A549 (cell line): Measurements from ENCODE around the gene CNTFR. TPM values are rescaled to one million over a fixed set of nuclear protein-coding genes. Genes with fewer than 3 reads are reported as not detected.
A peak's percentile ranks its signal among the peaks of the same experiment; 100 is the strongest.

Experiments
- ATAC-seq, 2 experiments: fragments of 200-7000 bp in 1 of 2; fragments of >200 bp in 1 of 2; cut with Nextera tagmentation in 1 of 2; cut with Tn5 transposase in 1 of 2; 3 replicates each; pipeline versions ENCODE4 v1.8.0 to v1.9.1; 2018 to 2020; ENCODE audit warnings: mild to moderate bottlenecking in 1 of 2, moderate library complexity in 1 of 2
- CTCF ChIA-PET: fragments of 300-600 bp; sonication (Branson Sonifier 250); formaldehyde crosslinking; extraction: SDS; loops from one replicate; lab custom pipeline; 2021; ENCODE audit warnings: antibody characterized with exemption, inconsistent platforms; lab: Yijun Ruan, JAX
- POLR2A ChIA-PET: fragments of 350-600 bp; formaldehyde crosslinking; extraction: SDS; loops from one replicate; lab custom pipeline; 2021; ENCODE audit warnings: antibody characterized with exemption, inconsistent platforms; lab: Yijun Ruan, JAX
- DNase-seq, 2 experiments: peaks; one replicate each; pipeline versions ENCODE4 v3.0.0 to v3.0.0-alpha.2; 2011 to 2016; ENCODE audit warnings: low read depth in 1 of 2, low spot score in 1 of 2
- FAIRE-seq: peaks from 2 replicates; lab custom pipeline; 2011; peaks lifted over from hg19 to GRCh38; lab: Jason Lieb, UNC
- H3K27ac ChIP-seq, 2 experiments: fragments of >200 bp; sonication (Bioruptor Twin); formaldehyde crosslinking; 3 replicates each; pipeline ENCODE4 v1.5.1; 2016 to 2017
- H3K4me1 ChIP-seq: fragments of >200 bp; sonication (Bioruptor Twin); formaldehyde crosslinking; 3 replicates; pipeline ENCODE4 v1.6.1; 2016
- H3K4me2 ChIP-seq: fragments of >200 bp; sonication (Bioruptor Twin); formaldehyde crosslinking; 3 replicates; pipeline ENCODE4 v1.6.1; 2016
- H3K4me3 ChIP-seq: fragments of >200 bp; sonication (Bioruptor Twin); formaldehyde crosslinking; 3 replicates; pipeline ENCODE4 v1.5.1; 2016
- H3K9me3 ChIP-seq: fragments of >200 bp; sonication (Bioruptor Twin); formaldehyde crosslinking; 3 replicates; pipeline ENCODE4 v1.6.1; 2016
- EHF ChIP-seq: fragments of 250-450 bp; sonication (Bioruptor Pico); IDR thresholded peaks from 2 replicates; pipeline ENCODE4 v1.5.0; 2020; ENCODE audit warnings: mild to moderate bottlenecking
- HOXA7 ChIP-seq: fragments of 250-450 bp; sonication (Bioruptor Pico); IDR thresholded peaks from 2 replicates; pipeline ENCODE4 v1.5.0; 2020; ENCODE audit warnings: mild to moderate bottlenecking, moderate library complexity
- PHF8 ChIP-seq: fragments of 200-600 bp; sonication (generic); IDR thresholded peaks from 2 replicates; pipeline ENCODE4 v1.6.1; 2016; ENCODE audit warnings: low read depth, mild to moderate bottlenecking, antibody characterized with exemption, moderate library complexity, borderline replicate concordance
- RAD21 ChIP-seq, 2 experiments: fragments of >200 bp in 1 of 2; sonication (Bioruptor Twin) in 1 of 2; formaldehyde crosslinking in 1 of 2; IDR thresholded peaks in 1 of 2; conservative IDR thresholded peaks in 1 of 2; 2 replicates in 1 of 2; 3 replicates in 1 of 2; pipeline ENCODE4 v1.6.1; 2012 to 2018; ENCODE audit warnings: inconsistent platforms in 1 of 2
- SMC3 ChIP-seq: fragments of >200 bp; sonication (Bioruptor Twin); formaldehyde crosslinking; IDR thresholded peaks from 3 replicates; pipeline ENCODE4 v1.6.1; 2018; ENCODE audit warnings: inconsistent platforms
- ZSCAN20 ChIP-seq: fragments of 250-450 bp; sonication (Bioruptor Pico); IDR thresholded peaks from 2 replicates; pipeline ENCODE4 v1.8.0; 2022; ENCODE audit warnings: mild to moderate bottlenecking, moderate library complexity
- WGBS: methylation state at CpG from one replicate; pipeline ENCODE4 v1.1.6; 2017; ENCODE audit errors: missing lambda C conversion rate; 5-methylcytosine and 5-hydroxymethylcytosine counted together
- polyA plus RNA-seq, 4 experiments: library from polyadenylated mRNA; depleted of rRNA in 3 of 4; stranded (reverse); fragments of >200 nt; fragmentation: RNase III in 1 of 4; extraction: RNeasy Plus Mini Kit Qiagen cat#74134 plus additional on column Dnase treatment in 1 of 4; gene quantifications; 2 replicates in 3 of 4; 3 replicates in 1 of 4; pipeline ENCODE4 v1.2.3, GENCODE V29; 2011 to 2017
- TF ChIP-seq, protein P1 (sequence below): fragments of 250-450 bp; sonication (Bioruptor Pico); IDR thresholded peaks from 2 replicates; pipeline ENCODE4 v1.5.0; 2021; ENCODE audit warnings: mild to moderate bottlenecking, moderate library complexity, borderline replicate concordance
- TF ChIP-seq, protein P2 (sequence below): fragments of 150-350 bp; IDR thresholded peaks from 2 replicates; pipeline ENCODE4 v1.6.1; 2014; ENCODE audit warnings: low read depth, mild to moderate bottlenecking, low read length
- TF ChIP-seq, protein P3 (sequence below): fragments of >200 bp; sonication (Bioruptor Twin); formaldehyde crosslinking; IDR thresholded peaks from 3 replicates; pipeline ENCODE4 v1.5.1; 2016

CNTFR gene
- polyA plus RNA-seq, 2 of the 4 experiments (the other 2 are of a cell fraction): 0.09 TPM; not detected in 1

- TF ChIP-seq, protein P1, sequence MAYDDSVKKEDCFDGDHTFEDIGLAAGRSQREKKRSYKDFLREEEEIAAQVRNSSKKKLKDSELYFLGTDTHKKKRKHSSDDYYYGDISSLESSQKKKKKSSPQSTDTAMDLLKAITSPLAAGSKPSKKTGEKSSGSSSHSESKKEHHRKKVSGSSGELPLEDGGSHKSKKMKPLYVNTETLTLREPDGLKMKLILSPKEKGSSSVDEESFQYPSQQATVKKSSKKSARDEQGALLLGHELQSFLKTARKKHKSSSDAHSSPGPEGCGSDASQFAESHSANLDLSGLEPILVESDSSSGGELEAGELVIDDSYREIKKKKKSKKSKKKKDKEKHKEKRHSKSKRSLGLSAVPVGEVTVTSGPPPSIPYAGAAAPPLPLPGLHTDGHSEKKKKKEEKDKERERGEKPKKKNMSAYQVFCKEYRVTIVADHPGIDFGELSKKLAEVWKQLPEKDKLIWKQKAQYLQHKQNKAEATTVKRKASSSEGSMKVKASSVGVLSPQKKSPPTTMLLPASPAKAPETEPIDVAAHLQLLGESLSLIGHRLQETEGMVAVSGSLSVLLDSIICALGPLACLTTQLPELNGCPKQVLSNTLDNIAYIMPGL (CRISPR knock-in tag): no peak
- TF ChIP-seq RAD21 (conservative IDR thresholded peaks at IDR 0.05 in 1 of 2, IDR thresholded peaks at IDR 0.05 in 1 of 2): no peak
These were observed 45.2 kb upstream of the CNTFR start (continued) for GRCh38 chr9:34634551-34635248.

GRCh38 chr9:34633851-34634550 lies 44.5 kb upstream of the CNTFR start:
- Histone ChIP-seq H3K9me3 (no peaks in the 10 kb centered on the region), H3K27ac (no peak overlapping the region), H3K4me2 (no peak overlapping the region), H3K4me3 (no peak overlapping the region), H3K4me1 (peaks cover 32% of the 10 kb centered on the region; the same call in 2 of the 3 replicates)
- ATAC-seq (peak; percentile 38 to 64; a peak in 5 of 6 replicates), FAIRE-seq (no peak), DNase-seq (peak; percentile 69 to 85)
- WGBS: 3% methylated on average over 3 of the region's 3 CpGs
- CTCF ChIA-PET: interaction anchor here (0.5 to 22.6 kb wide), 34 partner anchors 10 to 489 kb away, joined by 3 to 429 read pairs (median 6); partner anchors contain the start of genes CCL27, DCTN3, GALT and IL11RA
- POLR2A ChIA-PET: interaction anchor here (1.0 to 1.3 kb wide), 3 partner anchors 14 to 22 kb away, joined by 3 to 12 read pairs (median 4); partner anchors contain the start of genes DCTN3 and RPP25L
- TF ChIP-seq, protein P2, sequence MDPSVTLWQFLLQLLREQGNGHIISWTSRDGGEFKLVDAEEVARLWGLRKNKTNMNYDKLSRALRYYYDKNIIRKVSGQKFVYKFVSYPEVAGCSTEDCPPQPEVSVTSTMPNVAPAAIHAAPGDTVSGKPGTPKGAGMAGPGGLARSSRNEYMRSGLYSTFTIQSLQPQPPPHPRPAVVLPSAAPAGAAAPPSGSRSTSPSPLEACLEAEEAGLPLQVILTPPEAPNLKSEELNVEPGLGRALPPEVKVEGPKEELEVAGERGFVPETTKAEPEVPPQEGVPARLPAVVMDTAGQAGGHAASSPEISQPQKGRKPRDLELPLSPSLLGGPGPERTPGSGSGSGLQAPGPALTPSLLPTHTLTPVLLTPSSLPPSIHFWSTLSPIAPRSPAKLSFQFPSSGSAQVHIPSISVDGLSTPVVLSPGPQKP: no peak
- TF ChIP-seq RAD21 (conservative IDR thresholded peaks at IDR 0.05 in 1 of 2, IDR thresholded peaks at IDR 0.05 in 1 of 2) (peak; percentile 73 to 75), EHF (CRISPR knock-in tag) (no peak), HOXA7 (CRISPR knock-in tag) (no peak), SMC3 (peak; percentile 45; the same call in 1 of the 3 replicates), PHF8 (no peak)
- TF ChIP-seq, protein P3, sequence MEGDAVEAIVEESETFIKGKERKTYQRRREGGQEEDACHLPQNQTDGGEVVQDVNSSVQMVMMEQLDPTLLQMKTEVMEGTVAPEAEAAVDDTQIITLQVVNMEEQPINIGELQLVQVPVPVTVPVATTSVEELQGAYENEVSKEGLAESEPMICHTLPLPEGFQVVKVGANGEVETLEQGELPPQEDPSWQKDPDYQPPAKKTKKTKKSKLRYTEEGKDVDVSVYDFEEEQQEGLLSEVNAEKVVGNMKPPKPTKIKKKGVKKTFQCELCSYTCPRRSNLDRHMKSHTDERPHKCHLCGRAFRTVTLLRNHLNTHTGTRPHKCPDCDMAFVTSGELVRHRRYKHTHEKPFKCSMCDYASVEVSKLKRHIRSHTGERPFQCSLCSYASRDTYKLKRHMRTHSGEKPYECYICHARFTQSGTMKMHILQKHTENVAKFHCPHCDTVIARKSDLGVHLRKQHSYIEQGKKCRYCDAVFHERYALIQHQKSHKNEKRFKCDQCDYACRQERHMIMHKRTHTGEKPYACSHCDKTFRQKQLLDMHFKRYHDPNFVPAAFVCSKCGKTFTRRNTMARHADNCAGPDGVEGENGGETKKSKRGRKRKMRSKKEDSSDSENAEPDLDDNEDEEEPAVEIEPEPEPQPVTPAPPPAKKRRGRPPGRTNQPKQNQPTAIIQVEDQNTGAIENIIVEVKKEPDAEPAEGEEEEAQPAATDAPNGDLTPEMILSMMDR: peak; percentile 88

GRCh38 chr9:34633166-34633565 lies 43.6 kb upstream of the CNTFR start:
- POLR2A ChIA-PET: interaction anchor here (0.7 to 1.3 kb wide), 4 partner anchors 13 to 298 kb away, joined by 3 to 12 read pairs (median 4); partner anchors contain the start of genes DCTN3 and RPP25L

More at GRCh38 chr9:34633166-34633565, 43.6 kb upstream of the CNTFR start:
- ATAC-seq (no peak), FAIRE-seq (no peak), DNase-seq (no peak)
- CTCF ChIA-PET: interaction anchor here (0.9 to 22.6 kb wide), 23 partner anchors 10 to 230 kb away, joined by 3 to 429 read pairs (median 7); partner anchors contain the start of genes CCL27, DCTN3, GALT and IL11RA
- Histone ChIP-seq H3K4me1 (peaks cover 28% of the 10 kb centered on the region; the same call in 2 of the 3 replicates), H3K27ac (no peak overlapping the region), H3K9me3 (no peaks in the 10 kb centered on the region), H3K4me3 (no peak overlapping the region), H3K4me2 (no peak overlapping the region)
- 84% methylated on average over 5 of the region's 5 CpGs for WGBS
- TF ChIP-seq ZSCAN20 (CRISPR knock-in tag): no peak
